ENCODE data around the gene OR2T35.
"Not testable (repeated sequence)": the region's sequence is repeated elsewhere in the genome, so short reads cannot be mapped to it uniquely, and the experiment has no call there.

The OR2T35 gene

GRCh38 chr1:248645178-248645577, at the start of gene OR2T35:
TSS of gene OR2T35 (minus strand) at chr1:248645278. CDS start at chr1:248639258, 6,020 bp downstream.
- not testable (repeated sequence) for DNase-seq

GRCh38 chr1:248691567-248692155, 46.6 kb upstream of the OR2T35 start:
- no peak for DNase-seq

- DNase-seq = no peak
Measured at GRCh38 chr1:248688527-248689298, 43.6 kb upstream of the OR2T35 start.

- DNase-seq = no peak
Measured at GRCh38 chr1:248686815-248687214, 41.7 kb upstream of the OR2T35 start.

DNA sequence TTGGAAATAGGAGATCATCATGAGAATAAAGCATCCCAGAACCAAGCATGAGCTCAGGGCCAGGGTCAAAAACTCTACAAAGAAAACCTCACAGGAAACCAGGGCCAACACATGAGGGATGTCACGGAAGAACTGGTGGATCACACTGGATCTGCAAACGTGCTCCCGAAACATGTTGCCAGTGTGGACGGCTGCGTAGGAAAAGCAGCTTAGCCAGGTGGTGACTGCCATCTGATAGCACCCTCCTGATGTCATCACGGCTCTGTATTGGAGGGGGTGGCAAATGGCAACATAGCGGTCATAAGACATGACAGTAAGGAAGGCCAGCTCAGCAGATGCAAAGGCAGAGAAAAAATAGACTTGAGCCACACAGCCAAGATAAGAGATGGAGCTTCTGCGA, 36.6 kb upstream of the OR2T35 start:
- DNase-seq = no peak

DNA sequence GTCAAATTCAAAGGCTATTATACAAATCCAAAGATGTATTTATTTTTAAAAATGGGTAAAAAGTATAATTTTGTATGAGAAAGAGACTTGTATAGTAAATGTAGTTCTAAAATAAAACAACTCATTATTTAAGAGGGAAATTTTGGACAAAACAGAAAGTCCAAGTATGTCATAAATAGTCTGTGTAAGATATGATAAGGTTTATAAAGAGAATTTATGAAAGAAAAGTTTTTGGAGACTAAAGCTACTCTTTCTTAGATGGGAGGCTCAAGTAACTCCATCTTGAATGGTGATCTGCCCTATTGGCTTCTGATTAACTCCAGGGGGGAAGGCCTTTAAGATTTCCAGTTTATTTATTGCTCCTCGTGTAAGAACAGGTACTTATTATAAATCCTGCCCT, 24.9 kb upstream of the OR2T35 start:
- DNase-seq = no peak

DNA sequence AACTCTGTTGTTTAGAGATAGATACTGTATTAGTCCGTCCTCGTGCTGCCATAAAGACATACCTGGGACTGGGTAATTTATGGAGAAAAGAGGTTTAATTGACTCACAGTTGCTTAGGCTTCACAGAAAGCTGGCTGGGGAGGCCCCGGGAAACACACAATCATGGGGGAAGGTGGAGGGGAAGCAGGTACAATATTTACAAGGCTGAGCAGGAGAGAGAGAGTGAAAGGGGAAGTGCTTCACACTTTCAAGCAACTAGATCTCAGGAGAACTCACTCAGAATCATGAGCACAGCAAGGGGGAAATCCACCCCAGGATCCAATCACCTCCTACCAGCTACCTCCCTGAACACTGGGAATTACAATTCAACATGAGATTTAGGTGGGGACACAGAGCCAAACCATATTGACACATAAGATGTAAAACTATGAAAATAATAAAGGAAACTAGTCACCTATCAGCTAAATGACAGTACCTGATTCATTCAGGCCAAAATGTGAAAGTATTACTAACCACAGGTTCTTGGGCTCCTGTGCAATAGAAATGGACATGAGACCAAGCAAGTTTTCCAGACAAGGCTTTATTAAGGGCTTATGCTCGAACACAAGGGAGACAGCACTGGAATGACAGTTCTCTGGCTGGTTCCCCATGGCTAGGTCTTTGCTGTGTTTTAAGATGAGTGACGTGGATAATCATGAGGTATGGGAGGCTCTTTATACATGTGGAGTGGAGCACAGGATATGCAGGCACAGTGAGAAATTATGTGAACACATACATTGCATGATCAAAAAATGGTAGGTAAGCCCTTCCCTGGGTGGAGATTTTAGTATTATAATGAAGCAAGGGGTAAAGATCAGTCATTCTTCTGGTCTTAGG, 18.6 kb upstream of the OR2T35 start:
- DNase-seq = not testable (repeated sequence)

- not testable (repeated sequence) for DNase-seq
Measured at GRCh38 chr1:248656797-248657196, 11.7 kb upstream of the OR2T35 start.

DNA sequence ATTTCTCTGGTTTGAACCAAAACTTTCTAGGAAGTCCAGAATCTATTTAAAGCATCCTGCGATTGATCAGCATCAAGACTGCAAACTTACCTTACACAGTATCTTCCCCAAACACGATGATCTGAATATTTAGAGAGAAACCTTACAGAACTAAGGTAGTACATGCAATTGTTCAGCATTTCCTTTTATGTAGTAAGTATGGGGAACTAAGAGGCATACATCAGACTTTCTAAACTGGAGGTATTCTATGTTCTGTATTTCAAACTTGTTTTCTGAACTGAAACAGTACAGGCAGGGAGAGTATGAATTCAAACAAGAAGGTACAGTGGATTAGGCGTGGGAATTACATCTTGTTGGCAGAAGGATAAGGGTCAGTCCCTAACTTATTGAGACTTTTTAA, 10.3 kb upstream of the OR2T35 start, which contains the start of gene OR2T27:
TSS of gene OR2T27 (minus strand) at position 175 of the 400 bp plus-strand sequence. CDS start 4,644 bp downstream, outside the sequence.
- DNase-seq = not testable (repeated sequence)

DNA sequence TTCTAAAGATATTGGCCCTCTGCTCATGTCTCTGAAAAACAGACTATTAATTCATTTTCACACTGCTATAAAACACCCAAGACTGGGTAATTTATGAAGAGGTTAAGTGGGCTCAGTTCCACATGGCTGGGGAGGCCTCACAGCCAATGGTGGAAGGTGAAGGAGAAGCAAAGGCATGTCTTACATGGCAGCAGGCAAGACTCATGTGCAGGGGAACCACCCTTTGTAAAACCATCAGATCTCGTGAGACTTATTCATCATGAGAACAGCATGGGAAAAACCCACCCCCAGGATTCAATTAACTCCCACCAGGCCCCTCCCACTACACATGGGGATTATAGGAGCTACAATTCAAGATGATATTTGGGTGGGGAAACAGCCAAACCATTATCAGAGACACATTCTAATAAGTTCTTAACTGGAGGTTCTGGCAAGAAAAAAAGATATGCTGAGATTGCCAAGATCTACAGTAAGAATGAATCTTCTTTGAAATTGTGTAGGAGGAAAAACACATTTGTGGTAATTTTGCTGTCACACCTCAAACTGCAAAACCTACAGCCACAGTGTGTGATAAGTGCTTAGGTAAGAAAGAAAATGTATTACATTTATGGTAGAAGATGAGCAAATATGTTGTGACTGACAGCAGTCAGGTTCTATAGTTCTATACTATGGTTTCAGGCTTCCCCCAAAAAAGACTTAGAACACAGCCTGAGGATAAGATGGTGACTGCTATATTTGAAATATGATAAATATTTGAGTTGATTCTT, 3.9 kb upstream of the OR2T35 start:
- not testable (repeated sequence) for DNase-seq

GRCh38 chr1:248642971-248643651, 2.0 kb downstream of the OR2T35 start:
- not testable (repeated sequence) for DNase-seq

GRCh38 chr1:248641583-248641982, 3.5 kb downstream of the OR2T35 start:
- not testable (repeated sequence) for DNase-seq

DNA sequence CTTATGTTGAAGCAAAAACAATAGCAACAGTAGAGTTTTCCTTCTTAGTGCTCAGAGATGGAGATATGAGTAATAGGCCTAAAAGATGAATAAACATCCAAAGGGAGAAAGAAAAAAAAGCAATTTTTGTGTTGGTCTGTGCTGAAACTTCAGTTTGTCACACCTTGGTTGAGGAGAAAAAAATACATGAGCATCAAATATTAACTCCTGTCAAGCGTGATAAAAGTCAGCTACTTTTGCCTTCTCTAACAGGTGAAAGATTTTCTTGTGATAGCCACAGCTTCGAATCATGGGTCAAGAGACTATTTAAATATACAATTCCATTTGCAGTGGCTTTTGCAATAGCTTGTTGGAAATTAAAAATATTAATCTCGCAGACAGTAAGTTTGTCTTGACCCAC, 4.2 kb downstream of the OR2T35 start:
- not testable (repeated sequence) for DNase-seq

GRCh38 chr1:248639652-248640051, 5.4 kb downstream of the OR2T35 start:
- DNase-seq = not testable (repeated sequence)

GRCh38 chr1:248636612-248637011, 8.5 kb downstream of the OR2T35 start:
- DNase-seq = not testable (repeated sequence)

GRCh38 chr1:248634991-248635390, 10.1 kb downstream of the OR2T35 start, which contains the start of gene OR2T11:
TSS of gene OR2T11 (minus strand) at chr1:248635091. CDS start at chr1:248627128, 7,963 bp downstream.
- DNase-seq = not testable (repeated sequence)

- no peak for DNase-seq
Measured at GRCh38 chr1:248631354-248632008, 13.6 kb downstream of the OR2T35 start.

DNA sequence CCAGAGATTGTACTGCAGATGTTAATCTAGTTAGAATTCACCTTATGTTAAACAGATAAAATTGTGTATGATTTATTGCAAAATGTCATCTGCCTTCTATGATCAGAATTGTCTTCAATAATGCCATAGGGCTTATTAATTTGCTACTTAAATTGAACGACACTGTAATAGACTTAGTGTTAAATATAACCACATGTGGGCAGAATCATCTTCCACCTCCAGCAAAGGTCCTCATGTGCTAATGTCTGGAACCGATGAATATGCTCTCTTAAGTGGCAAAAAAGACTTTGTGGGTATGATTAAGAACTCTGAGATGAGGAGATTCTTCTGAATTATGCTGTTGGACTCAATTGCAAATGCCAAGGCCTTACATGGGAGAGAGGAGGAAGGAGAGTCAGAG, 14.5 kb downstream of the OR2T35 start:
- DNase-seq = no peak

- DNase-seq = no peak
Measured at GRCh38 chr1:248627971-248628844, 16.9 kb downstream of the OR2T35 start.

DNA sequence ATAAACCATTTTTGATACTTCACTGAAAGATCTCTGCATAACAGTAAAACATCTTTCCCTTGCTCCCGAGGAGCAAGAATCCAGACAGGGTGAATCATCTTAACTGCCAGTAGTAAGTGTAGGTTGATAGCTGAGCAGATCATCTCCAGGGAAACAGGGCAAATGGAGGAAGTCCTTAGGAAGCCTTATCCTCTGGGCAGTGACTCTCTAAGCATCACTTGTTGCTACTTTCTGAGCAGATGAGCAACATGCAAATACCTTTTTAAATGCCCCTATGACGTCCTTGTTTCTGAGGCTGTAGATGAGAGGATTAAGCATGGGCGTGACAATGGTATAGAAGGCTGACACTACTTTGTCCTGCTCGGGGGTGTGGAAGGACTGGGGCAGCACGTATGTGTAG, 19.1 kb downstream of the OR2T35 start:
- DNase-seq = no peak

All from NCI-H1436 treated with DMSO at 0.1 percent for 48 hours (cell line).